Gastroesophageal sphincter (tissue), 4 donors: ENCODE results near the gene TXNDC9. TPM values are rescaled to one million over a fixed set of nuclear protein-coding genes. Genes with fewer than 3 reads are reported as not detected.
"Not testable (repeated sequence)": the region's sequence is repeated elsewhere in the genome, so short reads cannot be mapped to it uniquely, and the experiment has no call there.

Source experiments
- ATAC-seq: fragments of 150-250 bp; one replicate; pipeline ENCODE4 v1.9.1; 2016; ENCODE audit warnings: mild to moderate bottlenecking, moderate library complexity
- H3K27ac ChIP-seq, 4 donors: fragments of 200-600 bp; sonication (generic) in 3 of 4; 1 replicate in 3 of 4; 2 replicates in 1 of 4; pipeline ENCODE4 v1.5.1; 2016 to 2019
- H3K27me3 ChIP-seq: fragments of 200-600 bp; sonication (generic); one replicate; pipeline ENCODE4 v1.5.1; 2019
- H3K36me3 ChIP-seq, 2 donors: fragments of 200-600 bp; sonication (generic); one replicate each; pipeline ENCODE4 v1.5.1; 2019; ENCODE audit warnings: control low read depth in 1 of 2
- H3K4me1 ChIP-seq, 3 donors: fragments of 200-600 bp; sonication (generic); 1 replicate in 2 of 3; 2 replicates in 1 of 3; pipeline ENCODE4 v1.5.1; 2016 to 2019; ENCODE audit warnings: control low read depth in 2 of 3
- H3K4me3 ChIP-seq, 2 donors: fragments of 200-600 bp; sonication (generic); one replicate each; pipeline ENCODE4 v1.5.1; 2019; ENCODE audit warnings: mild to moderate bottlenecking in 1 of 2, moderate library complexity in 1 of 2
- H3K9me3 ChIP-seq, 3 donors: fragments of 200-600 bp; sonication (generic); one replicate each; pipeline ENCODE4 v1.5.1; 2017 to 2019; ENCODE audit warnings: control low read depth in 2 of 3
- EP300 ChIP-seq: sonication (generic); formaldehyde crosslinking; IDR thresholded peaks from one replicate; pipeline ENCODE4 v1.6.1; 2017; ENCODE audit warnings: antibody characterized with exemption, mild to moderate bottlenecking
- POLR2A ChIP-seq, 2 donors: fragments of 450-650 bp; IDR thresholded peaks; one replicate each; pipeline ENCODE4 v1.6.1; 2017; ENCODE audit warnings: antibody characterized with exemption in 2 of 2, mild to moderate bottlenecking in 2 of 2, moderate library complexity in 1 of 2
- POLR2AphosphoS5 ChIP-seq: sonication (generic); formaldehyde crosslinking; IDR thresholded peaks from one replicate; pipeline ENCODE4 v1.6.1; 2017; ENCODE audit warnings: antibody characterized with exemption
- WGBS, 2 donors: methylation state at CpG; one replicate each; pipeline ENCODE4 v1.1.5; 2018; ENCODE audit warnings: low coverage in 1 of 2; 5-methylcytosine and 5-hydroxymethylcytosine counted together
- total RNA-seq, 4 donors: library from RNA; depleted of rRNA; stranded (reverse); fragments of >200 nt; gene quantifications; one replicate each; pipeline ENCODE4 v1.1.0, GENCODE V29; 2016
- TF ChIP-seq, protein P1 (sequence below), 4 experiments: fragments of 200-600 bp in 2 of 4; fragments of 450-650 bp in 2 of 4; sonication (generic) in 1 of 4; IDR thresholded peaks; one replicate each; pipeline ENCODE4 v1.5.1; 2017 to 2019; ENCODE audit warnings: antibody characterized with exemption in 4 of 4, mild to moderate bottlenecking in 2 of 4, moderate library complexity in 2 of 4

Gene TXNDC9
- total RNA-seq, 4 donors from 2014 or later = 19.0 to 32.8 (median 29.6) TPM

DNA sequence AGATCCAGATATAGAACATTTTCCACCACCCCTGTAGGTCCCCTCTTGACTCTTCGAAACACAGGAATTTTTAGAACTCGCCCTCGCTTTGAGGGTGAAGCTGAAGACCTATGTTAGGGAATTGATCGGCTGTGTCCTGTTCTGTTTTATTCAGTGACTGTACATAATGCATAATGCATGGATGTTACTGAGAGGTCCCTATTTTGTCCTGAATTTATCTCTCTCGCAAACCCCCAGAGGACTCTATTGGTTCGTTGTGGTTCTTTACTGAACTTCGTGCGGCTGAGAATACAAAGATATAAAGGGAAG is 625 bp upstream of the TXNDC9 start:
- WGBS, 2 donors = 0% methylated on average over 4 to 7 of the region's 8 CpGs
- peak overlapping the region; percentile 85 to 93 (median 89) for H3K27ac ChIP-seq
- peaks cover 0 to 15% of the 10 kb centered on the region in 2 donors for H3K36me3 ChIP-seq
- H3K4me3 ChIP-seq = peak overlapping the region; percentile 85 to 95
- no peaks in the 10 kb centered on the region for H3K9me3 ChIP-seq
- no peak for TF ChIP-seq POLR2AphosphoS5
- TF ChIP-seq EP300 = no peak
- H3K27me3 ChIP-seq = no peaks in the 10 kb centered on the region
- ATAC-seq = peak; percentile 0
- peaks cover 8 to 59% (median 16%) of the 10 kb centered on the region in 3 donors for H3K4me1 ChIP-seq

DNA sequence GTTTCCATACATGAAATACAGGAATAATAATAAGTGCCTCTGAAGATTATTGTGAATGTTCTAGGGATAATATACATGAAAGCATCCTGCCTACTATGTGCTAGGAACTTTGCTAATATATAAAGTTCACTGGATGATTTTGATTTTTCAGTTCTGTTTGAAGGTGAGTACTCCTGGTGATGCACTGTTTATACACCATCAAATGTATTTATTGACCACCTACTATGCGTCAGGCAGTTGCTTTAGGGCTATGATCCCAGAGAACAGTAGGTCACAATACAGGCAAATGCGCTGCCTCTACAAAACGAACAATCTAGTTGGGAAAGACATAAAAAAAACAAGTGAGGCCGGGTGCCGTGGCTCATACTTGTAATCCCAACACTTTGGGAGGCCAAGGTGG is 10.7 kb downstream of the TXNDC9 start:
- no peaks in the 10 kb centered on the region for H3K9me3 ChIP-seq
- H3K27me3 ChIP-seq = no peaks in the 10 kb centered on the region
- peaks cover 0 to 96% of the 10 kb centered on the region in 2 donors for H3K36me3 ChIP-seq
- 94 to 100% methylated on average over 2 to 5 of the region's 5 CpGs for WGBS, 2 donors
- no peak overlapping the region for H3K27ac ChIP-seq
- no peaks in the 10 kb centered on the region for H3K4me1 ChIP-seq
- H3K4me3 ChIP-seq = no peak overlapping the region
- no peak for TF ChIP-seq EP300
- no peak for TF ChIP-seq POLR2AphosphoS5
- no peak for TF ChIP-seq POLR2A (IDR thresholded peaks at IDR 0.05)
- TF ChIP-seq, protein P1, sequence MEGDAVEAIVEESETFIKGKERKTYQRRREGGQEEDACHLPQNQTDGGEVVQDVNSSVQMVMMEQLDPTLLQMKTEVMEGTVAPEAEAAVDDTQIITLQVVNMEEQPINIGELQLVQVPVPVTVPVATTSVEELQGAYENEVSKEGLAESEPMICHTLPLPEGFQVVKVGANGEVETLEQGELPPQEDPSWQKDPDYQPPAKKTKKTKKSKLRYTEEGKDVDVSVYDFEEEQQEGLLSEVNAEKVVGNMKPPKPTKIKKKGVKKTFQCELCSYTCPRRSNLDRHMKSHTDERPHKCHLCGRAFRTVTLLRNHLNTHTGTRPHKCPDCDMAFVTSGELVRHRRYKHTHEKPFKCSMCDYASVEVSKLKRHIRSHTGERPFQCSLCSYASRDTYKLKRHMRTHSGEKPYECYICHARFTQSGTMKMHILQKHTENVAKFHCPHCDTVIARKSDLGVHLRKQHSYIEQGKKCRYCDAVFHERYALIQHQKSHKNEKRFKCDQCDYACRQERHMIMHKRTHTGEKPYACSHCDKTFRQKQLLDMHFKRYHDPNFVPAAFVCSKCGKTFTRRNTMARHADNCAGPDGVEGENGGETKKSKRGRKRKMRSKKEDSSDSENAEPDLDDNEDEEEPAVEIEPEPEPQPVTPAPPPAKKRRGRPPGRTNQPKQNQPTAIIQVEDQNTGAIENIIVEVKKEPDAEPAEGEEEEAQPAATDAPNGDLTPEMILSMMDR (IDR thresholded peaks at IDR 0.05) = no peak
- no peak for ATAC-seq

DNA sequence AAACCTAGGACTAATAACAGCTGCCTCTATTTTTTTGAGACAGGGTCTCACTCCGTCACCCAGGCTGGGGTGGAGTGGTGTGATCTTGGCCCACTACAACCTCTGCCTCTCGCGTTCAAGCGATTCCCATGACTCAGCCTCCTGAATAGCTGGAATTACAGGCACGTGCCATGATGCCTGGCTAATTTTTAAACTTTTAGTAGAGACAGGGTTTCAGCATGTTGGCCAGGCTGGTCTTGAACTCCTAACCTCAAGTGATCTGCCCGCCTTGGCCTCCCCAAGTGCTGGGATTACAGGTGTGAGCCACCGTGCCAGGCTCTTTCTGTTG is 18.3 kb downstream of the TXNDC9 start:
- H3K4me3 ChIP-seq, H3K27me3 ChIP-seq, H3K9me3 ChIP-seq, ATAC-seq, H3K27ac ChIP-seq, H3K4me1 ChIP-seq: not testable (repeated sequence)
- H3K36me3 ChIP-seq = peaks cover 0 to 67% of the 10 kb centered on the region in 2 donors
- 100% methylated on average over 2 to 6 of the region's 7 CpGs for WGBS, 2 donors

DNA sequence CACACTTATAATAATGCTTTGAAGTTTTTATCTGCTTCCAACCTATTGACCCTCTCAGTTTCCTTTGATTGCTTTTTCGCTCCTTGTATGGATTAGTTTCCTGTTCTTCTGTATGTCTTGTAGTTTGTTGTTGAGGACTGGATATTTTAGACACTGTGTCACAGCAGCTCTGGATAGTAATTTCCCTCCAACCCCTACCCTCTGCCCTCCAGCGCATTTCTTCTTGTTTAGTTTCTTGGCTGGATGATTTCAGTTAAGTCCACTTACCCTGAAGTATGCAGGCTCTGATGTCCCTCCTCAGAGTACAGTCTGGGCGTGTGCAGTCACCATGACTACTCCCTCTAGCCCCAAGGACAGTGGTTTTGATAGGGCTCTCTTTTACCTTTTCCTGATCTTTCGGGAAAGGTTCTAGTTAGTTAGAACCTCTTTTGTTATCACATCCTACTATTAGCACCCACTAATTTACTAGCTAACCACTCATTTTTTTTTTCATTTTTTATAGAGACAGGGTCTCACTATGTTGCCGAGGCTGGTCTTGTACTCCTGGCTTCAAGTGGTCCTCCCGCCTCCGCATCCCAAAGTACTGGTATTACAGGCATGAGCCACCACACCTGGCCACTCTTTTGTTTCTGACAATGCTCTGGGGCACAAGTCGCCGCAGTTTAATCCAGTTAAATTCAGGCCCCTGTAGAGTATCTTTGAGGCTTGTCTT is 18.8 kb downstream of the TXNDC9 start:
- WGBS, 2 donors = 95 to 100% methylated on average over 1 to 9 of the region's 9 CpGs
- no peaks in the 10 kb centered on the region for H3K4me1 ChIP-seq
- H3K9me3 ChIP-seq = no peaks in the 10 kb centered on the region
- H3K27ac ChIP-seq = no peak overlapping the region
- TF ChIP-seq, protein P1 (IDR thresholded peaks at IDR 0.05) = no peak
- TF ChIP-seq POLR2AphosphoS5 (no peak), EP300 (no peak), POLR2A (IDR thresholded peaks at IDR 0.05) (no peak)
- no peaks in the 10 kb centered on the region for H3K27me3 ChIP-seq
- ATAC-seq = no peak
- peaks cover 0 to 62% of the 10 kb centered on the region in 2 donors for H3K36me3 ChIP-seq
- H3K4me3 ChIP-seq = no peak overlapping the region

DNA sequence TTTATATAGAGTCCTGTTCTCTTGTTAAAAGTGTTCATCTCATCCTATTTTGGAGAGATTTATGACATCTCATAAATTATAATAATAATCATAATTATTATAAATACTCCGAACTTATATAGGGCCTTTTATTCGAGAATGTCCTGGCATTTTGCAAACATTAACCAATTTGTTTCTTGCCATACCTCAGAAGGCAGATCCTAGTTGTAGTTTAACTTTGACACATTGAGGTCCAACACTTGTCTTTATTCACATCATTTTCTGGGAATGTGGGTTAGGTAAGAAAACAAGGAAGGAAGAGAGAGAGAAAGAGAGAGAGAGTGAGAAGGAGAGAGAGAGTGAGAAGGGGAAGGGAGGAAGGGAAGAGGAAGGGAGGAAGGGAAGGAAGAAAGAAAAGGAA is 35.0 kb downstream of the TXNDC9 start, which contains the start of gene LYG1:
TSS of gene LYG1 (minus strand) at position 101 of the 400 bp plus-strand sequence. CDS start 5,527 bp downstream, outside the sequence.
- not testable (repeated sequence) for H3K27ac ChIP-seq, H3K4me3 ChIP-seq, ATAC-seq, H3K9me3 ChIP-seq, H3K27me3 ChIP-seq, H3K4me1 ChIP-seq
- H3K36me3 ChIP-seq = peaks cover 0 to 35% of the 10 kb centered on the region in 2 donors
- 83 to 94% methylated on average over 2 of the region's 2 CpGs for WGBS, 2 donors

DNA sequence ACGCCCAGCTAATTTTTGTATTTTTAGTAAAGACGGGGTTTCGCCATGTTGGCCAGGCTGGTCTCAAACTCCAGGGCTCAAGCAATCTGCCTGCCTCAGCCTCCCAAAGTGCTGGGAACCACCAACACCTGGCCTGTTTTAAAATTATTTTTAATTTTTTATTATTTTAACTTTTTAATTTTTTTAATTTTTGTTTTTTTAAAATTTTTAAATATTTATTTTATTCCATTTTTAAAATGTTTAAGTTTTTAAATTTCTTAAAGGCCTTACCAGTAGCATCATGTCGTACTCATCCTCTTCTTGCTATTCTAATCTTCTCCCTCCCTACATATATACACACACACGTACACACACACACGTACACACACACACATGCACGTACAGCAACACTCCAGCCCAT is 36.6 kb downstream of the TXNDC9 start:
- Histone ChIP-seq H3K4me1 (no peaks in the 10 kb centered on the region), H3K36me3 (peaks cover 0 to 28% of the 10 kb centered on the region in 2 donors), H3K27ac (no peak overlapping the region), H3K9me3 (no peaks in the 10 kb centered on the region), H3K4me3 (no peak overlapping the region), H3K27me3 (no peaks in the 10 kb centered on the region)
- TF ChIP-seq, protein P1 (IDR thresholded peaks at IDR 0.05) = no peak
- no peak for TF ChIP-seq POLR2AphosphoS5
- TF ChIP-seq POLR2A (IDR thresholded peaks at IDR 0.05) = no peak
- no peak for TF ChIP-seq EP300
- WGBS, 2 donors = 96 to 98% methylated on average over 3 to 6 of the region's 7 CpGs
- ATAC-seq = no peak
